Measurements from ENCODE around the gene KLK12.
"Not testable (repeated sequence)": the region's sequence is repeated elsewhere in the genome, so short reads cannot be mapped to it uniquely, and the experiment has no call there.

KLK12 gene

DNA sequence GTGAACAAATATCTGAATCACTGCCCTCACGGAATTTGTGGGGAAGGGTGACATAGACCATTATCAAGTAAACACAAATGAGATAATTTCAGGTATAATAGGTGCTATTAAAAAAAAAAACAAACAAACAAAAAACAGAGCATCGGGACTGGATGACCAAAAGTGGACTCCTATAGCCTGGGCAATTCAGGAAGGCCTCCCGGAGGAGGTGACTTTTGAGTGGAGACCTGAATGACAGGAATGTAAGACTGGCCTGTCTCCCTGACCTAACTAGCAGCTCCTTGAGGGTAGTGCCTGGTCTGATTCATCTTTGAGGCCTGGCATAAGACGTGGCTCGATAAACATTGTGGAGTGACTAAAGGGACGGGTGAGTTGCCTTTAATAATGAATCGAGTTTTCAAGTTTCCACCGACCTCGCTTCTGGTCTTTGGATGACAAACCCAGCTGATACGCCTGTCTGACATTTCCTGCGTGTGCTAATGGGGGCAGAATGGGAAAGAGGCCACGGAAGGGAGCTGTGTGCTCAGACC is 22.1 kb downstream of the KLK12 start:
- no peak for DNase-seq

DNA sequence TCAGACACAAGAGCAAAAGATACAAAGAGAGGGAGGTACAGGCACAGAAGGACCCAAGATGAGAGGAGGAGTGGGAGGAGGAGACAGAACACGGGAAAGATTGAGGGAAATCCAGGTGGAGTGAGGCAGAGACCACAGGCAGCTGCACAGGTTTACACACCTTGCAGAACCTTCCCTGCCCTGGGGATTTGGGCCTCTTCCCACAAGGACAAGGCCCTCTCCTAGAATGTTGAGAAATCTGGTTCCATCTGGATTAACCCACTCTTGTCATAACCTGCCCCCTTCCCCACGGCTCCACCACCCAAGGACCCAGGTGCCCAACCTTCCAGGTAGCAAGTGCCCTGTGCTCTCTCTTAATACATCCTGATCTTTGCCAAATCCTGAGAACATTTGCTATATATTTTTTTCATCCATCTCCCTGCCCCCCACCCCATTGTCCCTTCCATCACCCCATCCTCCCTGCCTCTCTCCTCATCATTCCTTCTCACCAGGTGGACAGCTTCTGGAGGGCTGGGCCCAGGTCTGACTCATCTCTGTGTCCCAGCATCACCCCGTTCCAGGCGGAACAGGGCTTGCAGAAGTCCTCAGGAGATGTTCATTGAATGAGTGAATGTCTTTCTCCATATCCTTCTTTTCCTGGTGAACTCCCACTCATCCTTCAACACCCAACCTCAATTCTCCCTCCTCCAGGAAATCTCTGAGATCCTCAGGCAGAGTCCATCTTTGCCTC is 24.6 kb downstream of the KLK12 start:
- DNase-seq = no peak

DNA sequence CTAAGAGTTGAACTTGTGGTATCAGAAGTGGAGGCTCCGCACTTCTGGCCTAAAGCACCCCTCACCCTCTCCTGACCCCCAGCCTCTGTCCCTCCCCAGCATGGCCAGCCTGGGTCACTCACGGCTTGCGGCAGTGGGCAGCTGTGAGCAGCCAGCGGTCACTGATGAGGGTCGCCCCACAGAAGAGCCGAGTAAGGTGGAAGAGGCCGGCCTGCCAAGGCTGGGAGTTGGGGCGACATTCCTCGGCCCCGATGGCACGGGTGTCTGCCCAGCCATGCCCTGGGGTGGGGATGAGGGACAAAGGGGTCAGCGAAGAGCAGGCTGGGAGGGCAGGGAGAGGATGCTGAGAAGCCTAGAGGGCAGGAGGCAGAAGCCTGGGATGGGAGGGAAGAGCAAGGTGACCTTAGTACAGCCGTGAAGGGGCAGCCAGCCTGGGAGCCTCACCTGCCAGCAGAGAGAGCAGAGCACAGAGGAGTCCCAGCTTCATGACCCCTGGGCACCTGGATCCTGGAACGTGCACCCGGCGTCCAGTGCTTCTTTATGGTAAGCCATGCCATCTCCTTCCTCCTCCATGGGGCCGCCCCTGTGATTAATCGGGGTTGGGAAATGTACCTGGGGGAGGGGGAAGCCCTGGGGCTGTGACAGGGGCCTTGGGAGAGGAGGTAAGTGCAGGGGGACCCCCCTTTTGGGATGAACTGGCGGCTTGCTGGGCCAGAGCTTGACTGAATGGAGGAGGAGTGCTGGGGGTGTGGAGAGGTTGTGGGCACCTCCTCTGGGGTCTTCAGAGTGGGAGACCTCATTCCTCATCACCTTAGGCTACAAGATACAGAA is 25.5 kb downstream of the KLK12 start:
- no peak for DNase-seq

DNA sequence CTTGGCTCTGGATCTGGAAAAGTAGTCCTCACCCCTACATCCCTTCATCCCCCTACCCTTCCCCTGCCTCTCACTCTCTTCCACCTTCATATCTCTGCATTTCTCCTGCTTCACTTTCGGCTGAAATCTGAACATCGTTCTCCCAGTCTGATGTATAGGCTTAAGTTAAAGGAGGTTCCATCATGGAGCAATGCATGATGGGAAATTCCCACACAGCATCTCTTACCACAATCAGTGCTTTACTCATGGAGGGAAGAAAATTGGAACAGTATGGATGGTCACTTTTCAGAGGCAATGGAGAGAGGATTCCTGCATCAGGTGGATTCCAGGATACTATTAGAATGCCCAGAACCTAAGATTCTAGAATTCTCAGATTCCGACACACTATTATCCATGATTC is 27.3 kb downstream of the KLK12 start:
- no peak for DNase-seq

DNA sequence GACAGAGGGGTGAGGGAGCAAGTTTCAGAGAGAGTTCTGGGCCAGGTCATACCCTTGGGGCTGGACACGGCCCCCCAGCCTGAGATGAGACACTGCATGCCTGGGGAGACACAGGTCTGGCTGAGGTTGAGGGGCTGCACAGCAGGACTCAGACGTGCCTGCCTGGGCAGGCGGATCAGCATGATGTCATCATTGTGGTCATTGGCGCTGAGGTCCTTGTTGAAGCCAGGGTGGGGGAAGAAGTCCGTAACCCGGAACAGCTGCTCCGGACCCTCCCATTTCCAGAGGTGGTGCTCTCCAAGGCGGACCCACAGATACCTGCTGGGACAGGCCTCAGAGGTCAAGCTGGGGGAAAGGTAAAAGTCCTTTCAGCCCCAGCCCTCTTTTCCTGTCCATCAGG is 28.4 kb downstream of the KLK12 start:
- DNase-seq = no peak

DNA sequence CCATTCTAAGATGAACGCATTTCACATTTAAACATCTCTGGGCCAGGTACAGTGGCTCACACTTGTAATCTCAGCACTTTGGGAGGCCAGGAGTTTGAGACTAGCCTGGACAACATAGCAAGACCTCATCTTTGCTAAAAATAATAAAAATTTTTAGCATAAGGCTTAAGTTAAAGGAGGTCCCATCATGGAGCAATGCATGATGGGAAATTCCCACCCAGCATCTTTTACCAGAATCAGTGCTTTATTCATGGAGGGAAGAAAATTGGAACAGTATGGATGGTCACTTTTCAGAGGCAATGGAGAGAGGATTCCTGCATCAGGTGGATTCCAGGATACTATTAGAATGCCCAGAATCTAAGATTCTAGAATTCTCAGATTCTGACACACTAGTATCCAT is 29.6 kb downstream of the KLK12 start:
- DNase-seq = no peak

DNA sequence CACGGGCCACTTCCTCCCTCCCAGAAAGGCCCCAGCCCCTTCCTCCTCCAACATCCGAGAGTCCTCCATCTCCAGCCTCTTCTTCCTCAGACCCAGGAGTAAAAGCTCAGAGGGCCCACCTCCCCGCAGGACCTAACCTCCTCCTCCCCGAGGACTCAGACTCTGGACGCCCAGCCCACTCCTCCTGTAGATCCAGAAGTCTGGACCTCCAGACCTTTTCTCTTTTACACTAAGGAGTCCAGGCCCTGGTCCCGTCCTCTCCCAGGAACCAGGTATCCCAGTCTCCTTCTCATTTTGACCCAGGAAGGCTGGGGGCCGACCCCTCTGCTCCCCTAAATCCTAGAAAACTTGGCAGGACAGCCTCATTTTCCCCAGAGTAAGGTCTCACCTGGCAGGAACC is 31.5 kb downstream of the KLK12 start:
- DNase-seq = no peak

DNA sequence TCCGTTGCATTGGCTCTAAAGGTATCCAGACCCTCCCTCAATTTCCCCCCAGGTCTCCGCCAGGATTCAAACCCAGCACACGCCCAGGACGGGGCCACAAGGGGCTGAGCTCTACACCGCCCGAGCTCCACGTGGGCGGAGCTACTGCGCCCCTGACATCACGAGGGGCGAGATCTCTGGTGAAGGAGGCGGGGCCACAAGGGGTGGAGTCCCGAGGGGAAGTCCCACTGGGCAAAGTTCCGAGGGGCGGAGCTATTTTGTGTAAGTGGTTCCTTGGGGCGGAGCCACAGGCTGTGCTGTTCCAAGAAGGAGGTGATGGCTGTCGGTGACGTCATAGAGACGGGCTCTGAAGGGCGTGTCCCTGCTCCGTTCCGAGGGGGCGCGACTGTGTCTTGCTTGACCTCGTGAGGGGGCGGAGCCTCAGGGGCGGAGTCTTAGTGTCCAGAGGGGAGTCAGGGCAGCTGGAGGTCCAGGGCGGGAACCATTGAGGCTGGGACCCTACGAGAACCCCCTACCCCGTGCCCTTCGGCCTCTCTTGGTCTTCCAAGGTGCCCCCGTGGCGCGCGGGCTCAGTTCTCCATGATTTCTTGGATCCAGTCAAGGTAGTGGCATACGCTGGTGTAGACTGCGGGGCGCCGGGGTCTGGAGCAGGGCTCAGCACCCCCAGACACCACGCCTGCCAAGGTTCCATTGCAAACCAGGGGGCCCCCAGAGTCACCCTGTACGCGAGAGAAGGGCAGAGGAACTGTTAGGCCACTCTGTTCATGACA is 32.1 kb downstream of the KLK12 start:
- DNase-seq = no peak

DNA sequence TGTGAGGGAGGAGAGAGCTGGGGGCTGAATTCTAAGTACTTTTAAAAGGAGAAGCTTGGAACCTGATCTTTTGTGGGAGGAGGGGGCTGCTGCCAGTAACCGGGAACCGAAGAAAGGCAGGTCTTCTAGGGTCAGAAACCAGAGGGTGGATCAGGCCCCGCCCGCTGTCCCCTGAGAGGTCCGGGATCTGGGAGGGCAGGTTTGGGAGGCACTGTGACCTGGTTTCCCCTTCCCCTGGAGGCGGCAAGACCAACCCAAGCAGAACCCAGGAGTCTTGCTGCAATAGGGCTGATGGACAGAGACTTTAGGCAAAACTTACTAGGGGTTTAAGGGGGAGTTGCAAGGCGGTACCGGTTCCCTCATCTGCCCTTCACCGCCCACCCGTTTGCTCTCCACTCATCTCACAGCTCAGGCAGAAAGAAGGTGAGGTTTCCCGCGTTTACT is 32.7 kb downstream of the KLK12 start:
- DNase-seq = no peak

DNA sequence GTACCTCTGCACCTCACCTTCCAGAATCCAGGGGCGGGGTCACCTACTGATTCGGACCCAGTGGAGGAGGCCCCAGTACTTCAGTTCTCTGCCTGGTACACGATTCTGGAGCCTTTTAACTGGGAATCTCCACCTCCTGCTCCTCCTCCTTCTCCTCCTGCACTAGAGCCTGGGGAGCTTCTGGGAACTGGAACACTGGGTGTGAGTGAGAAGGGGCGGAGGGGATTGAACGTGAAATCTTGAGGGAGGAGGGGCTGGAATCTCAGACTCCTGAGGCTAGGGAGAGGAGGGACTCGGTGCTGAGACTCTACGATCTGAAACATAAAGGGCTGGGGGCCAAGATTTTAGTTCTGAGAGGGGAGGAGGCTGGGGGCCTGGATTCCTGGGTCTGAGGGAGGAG is 33.3 kb downstream of the KLK12 start, which contains the start of gene KLK8:
KLK8 (minus strand) TSS at position 90 of the 400 bp plus-strand sequence. CDS start 437 bp downstream, outside the sequence.
- no peak for DNase-seq

DNA sequence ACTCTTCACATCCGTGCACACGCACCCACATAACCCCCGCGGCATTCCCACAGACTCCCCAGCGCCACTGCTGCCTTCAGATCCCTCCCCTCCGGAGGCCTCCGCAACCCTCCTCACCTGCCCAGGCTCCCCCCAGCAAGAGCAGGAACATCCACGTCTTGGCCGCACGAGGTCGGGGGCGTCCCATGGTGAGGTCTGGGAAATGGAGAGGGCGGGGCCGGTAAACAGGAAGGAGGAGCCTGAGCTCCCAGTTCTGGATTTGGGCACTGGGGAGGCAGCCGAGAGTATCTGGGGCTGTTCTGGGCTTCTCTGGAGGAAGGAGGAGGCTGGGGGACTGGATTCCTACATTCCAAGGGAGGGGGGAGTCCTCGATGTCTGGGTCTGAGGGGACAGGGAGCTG is 33.8 kb downstream of the KLK12 start:
- DNase-seq = no peak

DNA sequence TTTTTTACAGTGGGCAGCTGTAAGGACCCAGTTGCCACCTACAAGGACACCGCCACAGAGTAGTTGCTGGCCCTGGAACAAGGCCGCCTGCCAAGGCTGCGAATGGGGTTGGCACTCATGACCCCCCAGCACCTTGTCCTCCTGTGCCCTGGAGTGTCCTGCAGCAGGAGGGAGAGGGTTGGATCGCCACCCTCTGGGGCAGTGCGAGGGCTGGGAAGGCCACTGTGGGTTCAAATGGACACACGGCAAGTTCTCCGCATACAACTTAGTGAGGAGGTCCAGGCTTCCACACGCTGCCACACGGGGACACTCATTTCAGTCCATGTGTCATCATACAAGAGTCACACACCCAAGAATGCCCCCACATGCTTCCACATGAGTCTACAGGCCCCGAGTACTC is 34.4 kb downstream of the KLK12 start:
- no peak for DNase-seq

DNA sequence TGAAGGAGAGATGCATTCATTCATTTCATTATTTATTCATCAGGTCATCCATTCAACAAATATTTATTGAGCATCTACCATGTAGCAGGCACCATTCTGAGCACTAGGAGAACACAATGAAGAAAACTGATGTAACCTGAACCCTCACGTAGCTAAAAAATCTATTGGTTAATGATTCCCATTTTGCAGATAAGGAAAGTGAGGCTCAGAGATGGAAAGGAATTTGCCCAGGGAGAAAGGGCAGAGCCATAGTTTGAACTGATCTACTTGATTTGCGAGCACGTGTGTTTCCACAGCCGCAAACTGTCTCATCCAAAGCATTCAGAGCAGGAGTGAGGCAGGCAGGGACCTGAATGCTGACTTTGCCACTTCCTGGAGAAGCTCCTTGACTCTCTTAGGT is 36.1 kb downstream of the KLK12 start:
- no peak for DNase-seq

DNA sequence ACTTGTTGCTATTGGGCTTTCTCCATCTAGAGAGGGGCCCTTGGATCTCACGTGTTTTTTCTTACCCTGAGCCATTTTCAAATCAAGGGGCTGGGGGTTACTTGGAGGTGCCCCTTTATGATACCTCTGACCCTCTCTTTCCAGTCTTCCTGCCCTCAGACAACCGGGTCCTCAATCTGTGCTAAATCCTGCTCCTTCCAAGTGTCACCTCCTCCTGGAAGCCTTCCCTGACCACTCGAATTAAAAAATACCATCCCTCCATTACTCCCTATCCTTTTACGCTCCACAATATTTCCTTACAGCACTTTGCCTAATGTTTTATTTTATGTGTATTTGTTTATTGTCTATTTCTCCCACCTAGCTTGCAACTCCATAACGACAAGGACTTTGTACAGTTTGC is 36.7 kb downstream of the KLK12 start:
- DNase-seq = no peak

DNA sequence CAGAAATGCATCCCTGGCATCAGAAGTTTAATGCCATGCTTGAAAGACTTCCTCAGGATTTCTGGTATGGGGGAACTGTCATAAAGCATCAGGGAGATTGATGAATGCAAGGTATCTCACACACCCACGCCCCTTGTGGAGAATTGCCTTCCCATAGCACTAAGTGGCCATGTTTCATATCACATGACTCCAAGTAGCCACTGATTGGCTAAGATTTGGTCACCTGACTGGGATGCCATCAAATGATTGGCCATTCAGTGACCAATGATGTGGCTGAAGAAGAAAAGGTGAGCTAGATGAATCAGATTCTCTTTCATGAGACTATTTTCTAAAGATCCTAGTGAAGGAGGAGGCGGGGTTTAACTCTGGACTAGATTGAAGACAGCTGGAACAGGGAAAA is 40.7 kb downstream of the KLK12 start:
- no peak for DNase-seq

DNA sequence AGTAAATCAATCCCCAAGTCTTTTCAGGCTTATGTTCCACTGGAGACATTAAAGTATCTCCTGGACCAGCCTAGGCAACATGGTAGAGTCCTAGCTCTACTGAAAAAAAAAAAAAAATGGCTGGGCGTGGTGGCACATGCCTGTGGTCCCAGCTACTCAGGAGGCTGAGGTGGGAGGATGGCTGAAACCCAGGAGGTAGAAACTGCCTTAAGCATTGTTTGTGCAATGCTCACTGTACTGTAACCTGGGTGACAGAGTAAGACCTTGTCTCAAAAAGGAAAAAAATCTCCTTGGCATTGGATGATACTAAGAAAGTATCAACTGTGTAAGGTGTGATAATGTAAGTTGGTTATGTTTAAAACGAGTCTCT is 42.2 kb downstream of the KLK12 start:
- no peak for DNase-seq

DNA sequence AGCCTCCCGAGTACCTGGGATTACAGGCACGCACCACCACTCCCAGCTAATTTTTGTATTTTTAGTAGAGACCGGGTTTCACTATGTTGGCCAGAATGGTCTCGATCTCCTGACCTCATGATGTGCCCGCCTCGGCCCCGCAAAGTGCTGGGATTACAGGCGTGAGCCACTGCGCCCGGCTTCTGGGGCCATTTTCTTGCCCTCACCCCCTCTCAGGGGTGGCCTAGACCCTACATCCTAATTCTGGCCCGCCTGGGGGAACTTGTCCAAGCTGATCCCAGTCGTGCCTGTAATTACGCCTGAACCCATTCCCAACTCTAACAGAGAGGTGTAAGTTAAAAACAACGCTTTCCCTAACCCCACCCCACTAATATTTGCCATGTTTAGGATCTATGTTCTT is 50.4 kb downstream of the KLK12 start:
- DNase-seq = not testable (repeated sequence)

DNA sequence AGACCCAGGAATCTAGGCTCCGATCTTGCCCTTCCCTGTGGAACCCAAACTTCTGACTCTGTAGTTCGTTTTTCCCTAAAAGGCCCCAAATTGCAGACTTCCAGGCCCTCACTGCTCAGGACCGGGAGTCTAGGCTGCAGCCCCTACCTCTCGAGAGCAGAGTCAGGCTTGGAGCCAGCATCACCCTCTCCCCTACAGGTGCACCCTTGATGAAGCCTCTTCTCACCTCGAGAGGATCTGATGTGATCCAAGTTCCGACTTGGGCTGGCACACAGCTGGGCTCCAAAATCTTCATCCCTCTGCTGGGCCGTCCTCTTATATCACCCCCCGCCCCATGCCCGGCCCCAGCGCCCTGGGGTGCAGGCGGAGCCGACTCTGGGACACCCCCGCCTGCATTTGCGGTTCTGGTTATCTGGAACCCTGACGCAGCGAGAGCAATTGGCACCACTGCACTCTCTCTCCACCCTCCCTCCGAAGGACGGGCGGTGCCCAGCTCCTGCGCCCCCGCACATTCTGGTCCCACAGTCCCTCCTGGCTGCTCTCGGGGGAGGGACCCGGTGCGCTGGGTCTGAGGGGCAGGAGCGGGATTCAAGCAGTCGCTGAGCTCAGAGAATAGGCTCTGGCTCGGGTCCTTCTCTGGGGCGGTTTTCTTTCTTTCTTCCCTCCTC is 51.0 kb downstream of the KLK12 start, which contains the start of gene KLK7:
KLK7 (minus strand) TSS at position 293 of the 668 bp plus-strand sequence. CDS start 1,518 bp downstream, outside the sequence.
- no peak for DNase-seq

DNA sequence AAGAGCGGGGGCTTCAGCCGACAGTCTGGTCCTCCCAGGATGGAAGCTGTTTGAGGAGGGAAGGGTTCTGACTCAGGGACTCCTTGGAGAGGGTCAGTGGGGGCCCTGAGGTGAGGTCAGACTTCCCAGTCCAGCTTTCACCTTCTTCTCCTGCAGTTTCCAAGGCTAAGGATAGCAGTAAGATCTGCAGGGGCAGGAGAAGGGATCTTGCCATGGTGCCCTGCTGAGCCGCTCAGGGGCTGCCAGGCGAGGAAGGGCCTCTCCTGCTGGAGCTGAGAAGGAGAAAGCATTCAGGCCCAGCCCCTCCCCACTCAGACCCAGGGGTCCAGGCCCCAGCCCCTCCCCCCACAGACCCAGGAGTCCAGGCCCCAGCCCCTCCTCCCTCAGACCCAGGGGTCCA is 52.6 kb downstream of the KLK12 start:
- no peak for DNase-seq

DNA sequence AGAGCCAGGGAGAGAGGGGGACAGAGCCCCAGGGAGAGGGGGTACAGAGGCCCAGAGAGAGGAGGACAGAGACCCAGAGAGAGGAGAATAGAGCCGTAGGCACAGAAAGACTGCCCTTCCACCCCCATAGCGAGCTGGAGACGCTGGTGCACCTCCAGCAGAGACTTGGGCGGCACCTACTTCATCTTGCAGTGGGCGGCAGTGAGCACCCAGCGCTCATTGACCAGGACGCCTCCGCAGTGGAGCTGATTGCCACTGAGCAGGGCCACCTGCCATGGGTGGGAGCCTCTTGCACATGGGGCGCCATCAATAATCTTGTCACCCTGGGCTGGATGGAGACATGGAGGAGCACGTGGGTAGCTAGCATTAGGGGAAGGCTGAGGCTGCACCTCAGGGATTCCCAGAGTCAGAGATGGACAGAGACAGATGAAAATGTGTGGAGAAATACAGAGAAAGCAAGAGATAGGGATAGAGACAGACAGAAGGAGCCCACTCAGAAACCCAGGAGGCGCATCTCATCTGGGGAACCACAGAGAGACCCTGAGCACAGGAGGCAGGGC is 53.1 kb downstream of the KLK12 start:
- DNase-seq = no peak

DNA sequence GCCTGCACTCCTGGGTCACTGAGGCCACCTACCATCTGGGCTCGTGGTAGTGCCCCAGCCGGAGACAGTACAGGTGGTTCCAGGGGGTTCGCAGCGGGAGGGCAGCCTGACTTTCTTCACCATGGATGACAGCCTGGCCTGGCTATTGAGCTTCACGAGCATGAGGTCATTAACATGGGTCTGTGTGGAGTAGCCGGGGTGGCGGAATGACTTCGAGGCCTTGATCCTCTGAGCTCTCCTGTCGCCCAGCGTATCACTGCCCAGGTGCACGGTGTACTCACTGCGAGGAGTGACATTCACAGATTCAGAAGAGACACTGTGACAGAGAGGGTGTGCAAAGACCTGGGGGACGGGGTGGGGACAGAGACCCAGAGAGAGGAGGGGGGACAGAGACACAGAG is 54.6 kb downstream of the KLK12 start:
- no peak for DNase-seq

DNA sequence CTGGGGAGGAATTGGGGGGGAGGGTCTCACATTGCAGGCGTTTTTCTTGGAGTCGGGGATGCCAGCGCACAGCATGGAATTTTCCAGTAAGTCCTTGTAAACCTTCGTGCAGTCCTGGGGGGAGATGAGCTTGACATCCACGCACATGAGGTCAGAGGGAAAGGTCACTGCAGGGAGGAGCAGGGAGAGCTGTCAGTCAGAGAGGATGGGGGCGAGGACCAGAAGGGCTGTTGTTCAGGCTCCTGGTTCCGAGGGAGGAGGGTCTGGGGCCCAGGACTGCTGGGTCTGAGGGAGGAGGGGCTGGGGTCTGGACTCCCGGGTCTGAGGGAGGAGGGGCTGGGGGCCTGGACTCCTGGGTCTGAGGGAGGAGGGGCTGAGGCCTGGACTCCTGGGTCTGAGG is 55.0 kb downstream of the KLK12 start:
- no peak for DNase-seq
